Type B pancreatic cell (in vitro differentiated cells): ENCODE measurements around the gene SLC7A9. TPM values are rescaled to one million over a fixed set of nuclear protein-coding genes. Genes with fewer than 3 reads are reported as not detected.

Experiments
- DNase-seq: peaks from one replicate; pipeline ENCODE4 v3.0.0; 2021; ENCODE audit warnings: mixed read lengths; ENCODE audit not compliant: unreplicated experiment; ENCODE audit errors: extremely low spot score
- H3K27ac Mint-ChIP-seq: 2 replicates; pipeline ENCODE4 v1.8.0; 2021; ENCODE audit warnings: mild to moderate bottlenecking, mixed read lengths
- H3K27me3 Mint-ChIP-seq: 2 replicates; pipeline ENCODE4 v1.8.0; 2021; ENCODE audit warnings: mixed read lengths
- H3K36me3 Mint-ChIP-seq: 2 replicates; pipeline ENCODE4 v1.8.0; 2021; ENCODE audit warnings: mixed read lengths
- H3K4me1 Mint-ChIP-seq: one replicate; pipeline ENCODE4 v1.8.0; 2021; ENCODE audit warnings: mixed read lengths; ENCODE audit not compliant: unreplicated experiment
- H3K4me3 Mint-ChIP-seq: 2 replicates; pipeline ENCODE4 v1.8.0; 2021; ENCODE audit warnings: mild to moderate bottlenecking, mixed read lengths
- H3K9me3 Mint-ChIP-seq: 2 replicates; pipeline ENCODE4 v1.8.0; 2021; ENCODE audit warnings: mixed read lengths
- CTCF ChIP-seq: fragments of 200-600 bp; sonication (generic); conservative IDR thresholded peaks from 2 replicates; pipeline ENCODE4 v1.5.0; 2021; ENCODE audit warnings: antibody characterized with exemption, mild to moderate bottlenecking
- total RNA-seq: library from RNA; stranded (reverse); gene quantifications from 2 replicates; pipeline ENCODE4 v1.2.1, GENCODE V29; 2021; ENCODE audit warnings: low replicate concordance

SLC7A9 gene
- total RNA-seq, 1 donor from 2014 or later = 3.1 TPM

DNA sequence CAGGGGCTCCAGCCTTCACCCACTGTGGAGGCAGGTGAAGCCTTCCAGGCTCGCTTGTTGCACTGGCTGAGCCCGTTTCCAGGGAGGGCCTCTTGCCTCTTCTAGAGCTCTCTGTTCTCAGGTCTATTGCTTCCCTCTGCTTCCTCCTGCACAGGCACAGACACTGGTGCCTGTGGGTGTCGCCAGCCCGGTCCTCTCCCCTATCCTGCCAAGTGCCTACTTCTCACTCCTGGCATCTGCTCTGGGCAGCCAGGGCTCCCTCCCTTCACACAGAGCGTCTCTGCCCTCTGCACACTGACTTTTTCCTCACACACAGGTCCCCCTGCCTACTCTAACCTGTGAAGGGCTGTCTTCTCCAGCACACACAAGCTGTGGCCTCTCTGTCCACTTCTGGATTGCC, 60.3 kb downstream of the SLC7A9 start:
- no peaks in the 10 kb centered on the region for H3K36me3 Mint-ChIP-seq
- no peak for TF ChIP-seq CTCF
- H3K4me1 Mint-ChIP-seq = no peaks in the 10 kb centered on the region
- DNase-seq = no peak
- no peaks in the 10 kb centered on the region for H3K9me3 Mint-ChIP-seq
- H3K27ac Mint-ChIP-seq = peak overlapping the region; percentile 23
- H3K4me3 Mint-ChIP-seq = no peak overlapping the region
- H3K27me3 Mint-ChIP-seq = no peaks in the 10 kb centered on the region

DNA sequence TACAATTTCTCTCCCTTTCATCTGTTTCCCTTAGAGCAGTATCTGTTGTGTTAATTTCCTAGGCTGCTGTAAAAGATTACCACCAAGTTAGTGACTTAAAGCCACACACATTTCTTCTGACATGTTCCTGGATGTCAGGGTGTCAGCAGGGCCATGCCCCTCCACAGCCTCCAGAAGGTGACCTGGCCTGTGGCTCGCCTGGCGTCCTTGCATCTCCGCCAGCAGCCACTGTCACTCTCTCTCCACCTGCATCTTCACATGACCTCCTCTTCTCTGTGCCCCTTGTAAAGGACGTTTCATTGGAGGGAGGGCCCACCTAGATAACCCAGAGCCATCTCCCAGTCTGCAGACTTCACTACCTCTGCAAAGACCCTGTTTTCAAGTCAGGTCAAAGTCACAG, 61.3 kb downstream of the SLC7A9 start:
- H3K27ac Mint-ChIP-seq = no peak overlapping the region
- H3K4me3 Mint-ChIP-seq = no peak overlapping the region

GRCh38 chr19:32802840-32803239, 66.7 kb downstream of the SLC7A9 start:
- DNase-seq = no peak
- Mint-ChIP-seq H3K4me1 (peaks cover 4% of the 10 kb centered on the region), H3K4me3 (no peak overlapping the region), H3K27me3 (no peaks in the 10 kb centered on the region), H3K9me3 (no peaks in the 10 kb centered on the region), H3K27ac (no peak overlapping the region), H3K36me3 (no peaks in the 10 kb centered on the region)
- TF ChIP-seq CTCF = no peak

More for the DNA sequence above, 61.3 kb downstream of the SLC7A9 start:
- Mint-ChIP-seq H3K36me3 (no peaks in the 10 kb centered on the region), H3K27me3 (no peaks in the 10 kb centered on the region), H3K9me3 (no peaks in the 10 kb centered on the region), H3K4me1 (no peaks in the 10 kb centered on the region)
- no peak for TF ChIP-seq CTCF
- no peak for DNase-seq

DNA sequence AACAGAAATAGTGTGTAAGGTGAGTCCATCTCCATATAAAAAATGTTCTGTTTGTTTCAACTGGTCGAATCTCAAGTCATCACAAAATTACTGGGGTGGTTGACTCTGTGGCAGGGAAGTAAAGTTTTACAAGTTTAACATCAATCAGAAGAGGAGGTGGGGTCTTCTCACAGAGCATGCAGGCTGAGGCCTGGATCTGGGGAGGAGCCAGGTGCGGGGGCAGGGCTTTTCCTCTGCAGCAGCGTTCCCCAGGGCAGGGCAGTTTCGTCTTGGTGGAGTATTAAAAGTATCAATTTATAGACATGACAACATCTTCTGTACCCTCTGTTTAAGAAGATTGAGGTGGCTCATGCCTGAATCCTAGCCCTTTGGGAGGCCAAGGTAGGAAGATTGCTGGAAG, 68.8 kb downstream of the SLC7A9 start:
- Mint-ChIP-seq H3K27ac (no peak overlapping the region), H3K36me3 (no peaks in the 10 kb centered on the region), H3K27me3 (no peaks in the 10 kb centered on the region), H3K9me3 (no peaks in the 10 kb centered on the region), H3K4me1 (peaks cover 4% of the 10 kb centered on the region), H3K4me3 (no peak overlapping the region)
- DNase-seq = no peak
- no peak for TF ChIP-seq CTCF

- Mint-ChIP-seq H3K36me3 (no peaks in the 10 kb centered on the region), H3K27ac (no peak overlapping the region), H3K9me3 (no peaks in the 10 kb centered on the region), H3K27me3 (no peaks in the 10 kb centered on the region), H3K4me1 (peaks cover 4% of the 10 kb centered on the region), H3K4me3 (no peak overlapping the region)
- no peak for DNase-seq
- TF ChIP-seq CTCF = no peak
Observed at GRCh38 chr19:32800191-32800590, 69.4 kb downstream of the SLC7A9 start.

- no peak for DNase-seq
- H3K27ac Mint-ChIP-seq = no peak overlapping the region
- H3K4me3 Mint-ChIP-seq = no peak overlapping the region
- H3K4me1 Mint-ChIP-seq = peaks cover 4% of the 10 kb centered on the region
- H3K36me3 Mint-ChIP-seq = no peaks in the 10 kb centered on the region
- no peak for TF ChIP-seq CTCF
- H3K27me3 Mint-ChIP-seq = no peaks in the 10 kb centered on the region
- H3K9me3 Mint-ChIP-seq = no peaks in the 10 kb centered on the region
Observed at GRCh38 chr19:32798201-32798600, 71.4 kb downstream of the SLC7A9 start.
